Peyer's patch (tissue), 4 donors: Measurements from ENCODE around the gene LIPG.

ENCODE experiments used
- POLR2A ChIP-seq, 2 donors: fragments of 450-650 bp; IDR thresholded peaks; one replicate each; pipeline ENCODE4 v1.5.1; 2017; ENCODE audit warnings: antibody characterized with exemption in 2 of 2, mild to moderate bottlenecking in 2 of 2, moderate library complexity in 2 of 2
- TF ChIP-seq, protein P1 (sequence below), 6 experiments: fragments of 450-650 bp in 4 of 6; fragments of 200-600 bp in 2 of 6; sonication (generic) in 1 of 6; IDR thresholded peaks; one replicate each; pipeline ENCODE4 v1.5.1; 2017 to 2019; ENCODE audit warnings: antibody characterized with exemption in 6 of 6, mild to moderate bottlenecking in 3 of 6, moderate library complexity in 1 of 6

DNA sequence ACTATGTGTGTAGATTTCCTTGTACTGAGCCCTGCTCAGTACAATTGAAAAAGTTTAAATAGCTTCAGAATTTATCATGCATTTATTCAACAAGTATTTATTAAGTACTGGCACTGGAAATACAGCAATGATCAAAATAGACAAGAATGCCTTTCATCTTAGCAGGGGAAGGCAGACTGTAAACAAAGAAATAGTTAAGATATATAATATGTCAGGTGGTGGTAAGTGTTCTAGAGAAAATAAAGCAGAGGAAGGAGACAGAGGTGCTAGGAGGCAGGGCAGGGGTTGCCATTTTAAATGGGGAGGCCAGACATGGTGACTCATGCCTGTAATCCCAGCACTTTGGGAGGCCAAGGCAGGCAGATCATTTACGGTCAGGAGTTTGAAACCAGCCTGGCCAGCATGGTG is 13.6 kb upstream of the LIPG start:
- TF ChIP-seq, protein P1, sequence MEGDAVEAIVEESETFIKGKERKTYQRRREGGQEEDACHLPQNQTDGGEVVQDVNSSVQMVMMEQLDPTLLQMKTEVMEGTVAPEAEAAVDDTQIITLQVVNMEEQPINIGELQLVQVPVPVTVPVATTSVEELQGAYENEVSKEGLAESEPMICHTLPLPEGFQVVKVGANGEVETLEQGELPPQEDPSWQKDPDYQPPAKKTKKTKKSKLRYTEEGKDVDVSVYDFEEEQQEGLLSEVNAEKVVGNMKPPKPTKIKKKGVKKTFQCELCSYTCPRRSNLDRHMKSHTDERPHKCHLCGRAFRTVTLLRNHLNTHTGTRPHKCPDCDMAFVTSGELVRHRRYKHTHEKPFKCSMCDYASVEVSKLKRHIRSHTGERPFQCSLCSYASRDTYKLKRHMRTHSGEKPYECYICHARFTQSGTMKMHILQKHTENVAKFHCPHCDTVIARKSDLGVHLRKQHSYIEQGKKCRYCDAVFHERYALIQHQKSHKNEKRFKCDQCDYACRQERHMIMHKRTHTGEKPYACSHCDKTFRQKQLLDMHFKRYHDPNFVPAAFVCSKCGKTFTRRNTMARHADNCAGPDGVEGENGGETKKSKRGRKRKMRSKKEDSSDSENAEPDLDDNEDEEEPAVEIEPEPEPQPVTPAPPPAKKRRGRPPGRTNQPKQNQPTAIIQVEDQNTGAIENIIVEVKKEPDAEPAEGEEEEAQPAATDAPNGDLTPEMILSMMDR (IDR thresholded peaks at IDR 0.05), result no peak
- no peak for TF ChIP-seq POLR2A (IDR thresholded peaks at IDR 0.05)
